Left ventricle myocardium inferior (tissue), 1 donor: ENCODE results near the gene NAP1L1. TPM values are rescaled to one million over a fixed set of nuclear protein-coding genes. Genes with fewer than 3 reads are reported as not detected.

Source experiments
- DNase-seq: peaks from one replicate; pipeline ENCODE4 v3.0.0-alpha.2; 2020
- H3K27ac ChIP-seq: fragments of 200-600 bp; replicated peaks from 2 replicates; pipeline ENCODE4 v1.8.0; 2021
- H3K27me3 ChIP-seq: fragments of 200-600 bp; 2 replicates; pipeline ENCODE4 v1.8.0; 2021; ENCODE audit warnings: low read depth
- H3K36me3 ChIP-seq: fragments of 200-600 bp; 2 replicates; pipeline ENCODE4 v1.8.0; 2021
- H3K4me1 ChIP-seq: fragments of 200-600 bp; 2 replicates; pipeline ENCODE4 v1.8.0; 2021
- H3K4me3 ChIP-seq: fragments of 200-600 bp; 2 replicates; pipeline ENCODE4 v1.8.0; 2021; ENCODE audit warnings: mild to moderate bottlenecking, moderate library complexity
- H3K9me3 ChIP-seq: fragments of 200-600 bp; replicated peaks from 2 replicates; pipeline ENCODE4 v1.8.0; 2021
- CTCF ChIP-seq: fragments of 200-600 bp; IDR thresholded peaks from 2 replicates; pipeline ENCODE4 v1.8.0; 2021; ENCODE audit warnings: antibody characterized with exemption, mild to moderate bottlenecking, borderline replicate concordance
- intact Hi-C: fragments of 100-400 bp; cut with micrococcal nuclease; formaldehyde crosslinking; loops from one replicate; pipeline ENCODE4 v1.11.0; 2022
- total RNA-seq: library from RNA; stranded (reverse); fragmentation: NEBNext Ultra II Directional; extraction: Animal tissue kit (Norgen Biotek cat#: 25700); gene quantifications from one replicate; pipeline ENCODE4 v1.2.1, GENCODE V29; 2021
- donor health status: DM: no; HTN: yes; CAD: no; lungs with severe emphysema.

The NAP1L1 gene
- total RNA-seq, 1 donor from 2014 or later, result 256 TPM

- DNase-seq, result no peak
- H3K4me1 ChIP-seq, result no peaks in the 10 kb centered on the region
- H3K4me3 ChIP-seq, result no peak overlapping the region
- H3K27me3 ChIP-seq, result no peaks in the 10 kb centered on the region
- intact Hi-C loops, result no loop called here
- no peaks in the 10 kb centered on the region for H3K36me3 ChIP-seq
- no peaks in the 10 kb centered on the region for H3K9me3 ChIP-seq
- no peak for TF ChIP-seq CTCF
- H3K27ac ChIP-seq, result no peak overlapping the region
These were observed 76.1 kb downstream of the NAP1L1 start for GRCh38 chr12:76008428-76008827.

GRCh38 chr12:76007640-76008039 lies 76.8 kb downstream of the NAP1L1 start:
- H3K27me3 ChIP-seq, result no peaks in the 10 kb centered on the region
- no peak for DNase-seq
- no peak overlapping the region for H3K27ac ChIP-seq
- H3K4me1 ChIP-seq, result no peaks in the 10 kb centered on the region
- H3K36me3 ChIP-seq, result no peaks in the 10 kb centered on the region
- no peak overlapping the region for H3K4me3 ChIP-seq
- H3K9me3 ChIP-seq, result no peaks in the 10 kb centered on the region
- intact Hi-C loops, result no loop called here
- no peak for TF ChIP-seq CTCF

GRCh38 chr12:76006028-76006925 lies 78.2 kb downstream of the NAP1L1 start:
- H3K4me1 ChIP-seq, result no peaks in the 10 kb centered on the region
- H3K27ac ChIP-seq, result no peak overlapping the region
- intact Hi-C loops, result no loop called here
- H3K27me3 ChIP-seq, result no peaks in the 10 kb centered on the region
- DNase-seq, result no peak
- H3K36me3 ChIP-seq, result no peaks in the 10 kb centered on the region
- no peaks in the 10 kb centered on the region for H3K9me3 ChIP-seq
- TF ChIP-seq CTCF, result no peak
- no peak overlapping the region for H3K4me3 ChIP-seq

GRCh38 chr12:76003355-76003638 lies 81.2 kb downstream of the NAP1L1 start:
- Histone ChIP-seq H3K4me3 (no peak overlapping the region), H3K36me3 (no peaks in the 10 kb centered on the region), H3K27ac (no peak overlapping the region), H3K9me3 (no peaks in the 10 kb centered on the region), H3K27me3 (no peaks in the 10 kb centered on the region), H3K4me1 (no peaks in the 10 kb centered on the region)
- DNase-seq, result no peak
- TF ChIP-seq CTCF, result no peak
- intact Hi-C loops, result no loop called here

- H3K27me3 ChIP-seq, result no peaks in the 10 kb centered on the region
- DNase-seq, result no peak
- no peak overlapping the region for H3K4me3 ChIP-seq
- H3K36me3 ChIP-seq, result no peaks in the 10 kb centered on the region
- TF ChIP-seq CTCF, result no peak
- no peak overlapping the region for H3K27ac ChIP-seq
- intact Hi-C loops, result no loop called here
- peaks cover under 1% of the 10 kb centered on the region for H3K4me1 ChIP-seq
- no peaks in the 10 kb centered on the region for H3K9me3 ChIP-seq
These were observed 81.7 kb downstream of the NAP1L1 start for GRCh38 chr12:76002598-76003354.
